ENCODE data around the gene ESYT1. TPM values are rescaled to one million over a fixed set of nuclear protein-coding genes. Genes with fewer than 3 reads are reported as not detected.

Gene ESYT1
- total and polyA plus RNA-seq, 9 of the 15 experiments (the other 6 are each of a cell fraction or from before 2014, with no cell fraction given): 132 to 420 (median 164) TPM

DNA sequence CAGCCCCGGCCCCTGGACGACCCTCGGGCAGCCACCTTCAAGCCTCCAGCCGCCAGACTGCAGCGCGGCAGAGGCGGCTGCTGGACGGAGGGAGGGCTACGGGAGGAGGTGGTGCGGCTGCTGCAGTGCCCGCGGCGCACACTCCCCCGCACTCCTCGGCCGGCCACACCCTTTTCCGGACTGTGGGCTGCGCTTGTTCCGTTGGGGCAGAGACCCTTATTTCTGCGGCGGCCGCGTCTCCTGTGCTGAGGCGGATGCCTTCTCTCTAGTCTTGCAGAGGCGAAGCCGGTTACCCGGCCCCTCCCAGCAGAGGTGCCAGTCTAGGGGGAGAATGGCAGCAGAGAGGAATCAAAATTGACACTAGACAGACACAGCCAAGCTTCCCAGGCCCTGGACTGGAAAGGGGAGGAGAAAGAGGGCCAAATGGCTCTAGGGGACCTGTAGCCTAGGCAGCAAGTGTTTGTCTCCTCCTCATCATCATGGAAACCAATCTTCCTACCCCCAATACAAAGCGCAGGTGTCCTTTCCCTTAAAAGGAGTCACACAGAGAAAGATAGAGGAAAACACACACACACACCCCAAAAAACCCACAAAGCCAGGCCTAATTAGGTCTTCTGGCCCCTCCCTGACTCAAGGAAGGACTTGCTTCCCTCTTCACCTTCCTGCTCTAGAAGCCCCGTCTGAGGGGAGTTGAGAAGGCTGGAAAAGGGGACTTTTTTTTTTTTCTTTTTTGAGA is 1.3 kb downstream of the ESYT1 start (continued):
- peak; percentile 85 for TF ChIP-seq CCNT2 (IDR thresholded peaks at IDR 0.05; ENCODE audit: borderline replicate concordance, extremely low read depth, insufficient read length, low read depth, low read length)
- TF ChIP-seq SRSF3 (IDR thresholded peaks at IDR 0.05; ENCODE audit: insufficient read depth, low read length): no peak
- no peak for TF ChIP-seq ELF4 (CRISPR knock-in tag; IDR thresholded peaks at IDR 0.05)
- TF ChIP-seq ZNF507 (tag; conservative IDR thresholded peaks at IDR 0.05): no peak
- peak; percentile 58; the same call in 1 of the 2 replicates for TF ChIP-seq LCOR (CRISPR knock-in tag; IDR thresholded peaks at IDR 0.05)
- no peak for TF ChIP-seq XRCC5 (IDR thresholded peaks at IDR 0.05; ENCODE audit: low read depth, low read length)
- TF ChIP-seq CBFA2T3 (IDR thresholded peaks at IDR 0.05): peak; percentile 33
- TF ChIP-seq GABPA (tag; conservative IDR thresholded peaks at IDR 0.05; ENCODE audit: low read depth): no peak
- peak; percentile 77 for TF ChIP-seq TAF1 (IDR thresholded peaks at IDR 0.05; ENCODE audit: control insufficient read depth, extremely low read depth, insufficient read depth, low read length, severe bottlenecking)
- peak; percentile 61 for TF ChIP-seq BCOR (IDR thresholded peaks at IDR 0.05)
- peak; percentile 91 for TF ChIP-seq KLF6 (CRISPR knock-in tag; IDR thresholded peaks at IDR 0.05; ENCODE audit: borderline replicate concordance)
- no peak for TF ChIP-seq SNIP1 (IDR thresholded peaks at IDR 0.05; ENCODE audit: low read depth)
- TF ChIP-seq TBL1XR1 (IDR thresholded peaks at IDR 0.05; ENCODE audit: low read length in 2 of 2): no peak; a peak in 1 of 4 replicates
- TF ChIP-seq POLR2A (conservative IDR thresholded peaks at IDR 0.05): peak; percentile 76; the same call in 1 of the 2 replicates
- no peak for TF ChIP-seq POLR3A (IDR thresholded peaks at IDR 0.05; ENCODE audit: borderline replicate concordance, extremely low read depth, insufficient read depth, insufficient read length)
- no peak for TF ChIP-seq IRF2 (CRISPR knock-in tag; IDR thresholded peaks at IDR 0.05)
- TF ChIP-seq, protein P1, sequence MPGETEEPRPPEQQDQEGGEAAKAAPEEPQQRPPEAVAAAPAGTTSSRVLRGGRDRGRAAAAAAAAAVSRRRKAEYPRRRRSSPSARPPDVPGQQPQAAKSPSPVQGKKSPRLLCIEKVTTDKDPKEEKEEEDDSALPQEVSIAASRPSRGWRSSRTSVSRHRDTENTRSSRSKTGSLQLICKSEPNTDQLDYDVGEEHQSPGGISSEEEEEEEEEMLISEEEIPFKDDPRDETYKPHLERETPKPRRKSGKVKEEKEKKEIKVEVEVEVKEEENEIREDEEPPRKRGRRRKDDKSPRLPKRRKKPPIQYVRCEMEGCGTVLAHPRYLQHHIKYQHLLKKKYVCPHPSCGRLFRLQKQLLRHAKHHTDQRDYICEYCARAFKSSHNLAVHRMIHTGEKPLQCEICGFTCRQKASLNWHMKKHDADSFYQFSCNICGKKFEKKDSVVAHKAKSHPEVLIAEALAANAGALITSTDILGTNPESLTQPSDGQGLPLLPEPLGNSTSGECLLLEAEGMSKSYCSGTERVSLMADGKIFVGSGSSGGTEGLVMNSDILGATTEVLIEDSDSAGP (CRISPR knock-in tag; IDR thresholded peaks at IDR 0.05): no peak
- TF ChIP-seq FOXA3 (CRISPR knock-in tag; conservative IDR thresholded peaks at IDR 0.05 in 1 of 2, IDR thresholded peaks at IDR 0.05 in 1 of 2): no peak
- TF ChIP-seq, protein P2, sequence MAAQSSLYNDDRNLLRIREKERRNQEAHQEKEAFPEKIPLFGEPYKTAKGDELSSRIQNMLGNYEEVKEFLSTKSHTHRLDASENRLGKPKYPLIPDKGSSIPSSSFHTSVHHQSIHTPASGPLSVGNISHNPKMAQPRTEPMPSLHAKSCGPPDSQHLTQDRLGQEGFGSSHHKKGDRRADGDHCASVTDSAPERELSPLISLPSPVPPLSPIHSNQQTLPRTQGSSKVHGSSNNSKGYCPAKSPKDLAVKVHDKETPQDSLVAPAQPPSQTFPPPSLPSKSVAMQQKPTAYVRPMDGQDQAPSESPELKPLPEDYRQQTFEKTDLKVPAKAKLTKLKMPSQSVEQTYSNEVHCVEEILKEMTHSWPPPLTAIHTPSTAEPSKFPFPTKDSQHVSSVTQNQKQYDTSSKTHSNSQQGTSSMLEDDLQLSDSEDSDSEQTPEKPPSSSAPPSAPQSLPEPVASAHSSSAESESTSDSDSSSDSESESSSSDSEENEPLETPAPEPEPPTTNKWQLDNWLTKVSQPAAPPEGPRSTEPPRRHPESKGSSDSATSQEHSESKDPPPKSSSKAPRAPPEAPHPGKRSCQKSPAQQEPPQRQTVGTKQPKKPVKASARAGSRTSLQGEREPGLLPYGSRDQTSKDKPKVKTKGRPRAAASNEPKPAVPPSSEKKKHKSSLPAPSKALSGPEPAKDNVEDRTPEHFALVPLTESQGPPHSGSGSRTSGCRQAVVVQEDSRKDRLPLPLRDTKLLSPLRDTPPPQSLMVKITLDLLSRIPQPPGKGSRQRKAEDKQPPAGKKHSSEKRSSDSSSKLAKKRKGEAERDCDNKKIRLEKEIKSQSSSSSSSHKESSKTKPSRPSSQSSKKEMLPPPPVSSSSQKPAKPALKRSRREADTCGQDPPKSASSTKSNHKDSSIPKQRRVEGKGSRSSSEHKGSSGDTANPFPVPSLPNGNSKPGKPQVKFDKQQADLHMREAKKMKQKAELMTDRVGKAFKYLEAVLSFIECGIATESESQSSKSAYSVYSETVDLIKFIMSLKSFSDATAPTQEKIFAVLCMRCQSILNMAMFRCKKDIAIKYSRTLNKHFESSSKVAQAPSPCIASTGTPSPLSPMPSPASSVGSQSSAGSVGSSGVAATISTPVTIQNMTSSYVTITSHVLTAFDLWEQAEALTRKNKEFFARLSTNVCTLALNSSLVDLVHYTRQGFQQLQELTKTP (IDR thresholded peaks at IDR 0.05; ENCODE audit: low read depth in 1 of 2, partially characterized antibody in 2 of 2): peak in 1 of 2 experiments; percentile 6
- TF ChIP-seq ZNF140 (CRISPR knock-in tag; IDR thresholded peaks at IDR 0.05): no peak

Data from K562 (cell line).